Raji (cell line): ENCODE data around the gene UBA1.

Experiments
- POLR2A ChIP-seq: IDR thresholded peaks from 2 replicates; pipeline ENCODE4 v1.6.1; 2011; ENCODE audit warnings: low read depth, low read length, control low read depth; ENCODE audit not compliant: insufficient read depth

The UBA1 gene

GRCh38 chrX:47194194-47194787, 662 bp downstream of the UBA1 start:
- TF ChIP-seq POLR2A = no peak

DNA sequence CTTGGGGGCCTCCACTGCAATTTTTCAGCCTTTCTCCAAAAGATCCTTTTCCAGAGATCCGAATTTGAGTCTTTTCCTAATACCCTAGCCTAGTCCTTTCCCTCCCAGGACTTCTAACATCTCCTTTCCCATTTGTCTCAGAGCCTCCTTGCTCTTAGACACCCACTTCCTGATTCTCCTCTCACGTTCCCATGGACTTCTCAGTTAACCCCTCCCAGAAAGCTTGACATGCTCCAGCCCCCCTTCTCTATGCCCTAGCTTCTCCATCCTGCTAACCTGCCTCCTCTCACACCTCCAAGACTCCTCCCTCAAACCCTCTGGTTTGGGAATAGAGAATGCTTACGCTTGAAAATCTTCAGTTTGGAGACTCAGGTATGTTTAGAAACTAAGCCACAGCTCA, 2.5 kb downstream of the UBA1 start:
- no peak for TF ChIP-seq POLR2A

GRCh38 chrX:47197526-47197925, 3.9 kb downstream of the UBA1 start:
- no peak for TF ChIP-seq POLR2A

DNA sequence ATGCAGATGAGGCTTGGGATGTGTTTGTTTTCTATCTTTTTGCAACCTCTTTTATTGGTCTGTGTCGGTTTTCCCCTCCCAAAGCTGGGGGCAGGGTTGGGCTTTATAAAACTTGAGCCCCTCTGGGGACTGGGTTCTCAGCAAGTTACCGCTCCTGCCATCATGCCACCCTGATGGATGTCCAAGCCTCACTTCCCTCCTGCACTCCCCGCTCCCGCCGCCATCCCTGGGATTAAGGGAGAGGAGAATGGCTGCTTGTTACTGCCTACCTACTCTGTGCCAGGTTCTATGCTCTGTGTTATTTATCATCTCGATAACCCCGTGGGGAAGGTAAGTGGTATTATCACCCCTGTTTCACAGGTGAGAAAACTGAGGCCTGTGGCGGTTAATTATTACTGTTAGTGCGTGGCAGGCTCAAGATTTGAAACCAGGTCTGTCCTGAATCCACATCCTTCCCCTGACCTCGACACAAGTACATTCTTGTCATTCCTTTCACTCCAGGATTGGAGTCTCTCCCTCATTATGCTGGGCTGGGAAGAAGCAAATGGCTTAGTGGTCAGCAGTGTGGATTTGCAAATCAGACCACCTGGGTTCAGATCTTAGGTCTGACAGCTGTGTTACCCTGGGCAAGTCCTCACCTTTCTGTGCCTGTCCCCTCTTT, 4.5 kb downstream of the UBA1 start:
- no peak for TF ChIP-seq POLR2A

DNA sequence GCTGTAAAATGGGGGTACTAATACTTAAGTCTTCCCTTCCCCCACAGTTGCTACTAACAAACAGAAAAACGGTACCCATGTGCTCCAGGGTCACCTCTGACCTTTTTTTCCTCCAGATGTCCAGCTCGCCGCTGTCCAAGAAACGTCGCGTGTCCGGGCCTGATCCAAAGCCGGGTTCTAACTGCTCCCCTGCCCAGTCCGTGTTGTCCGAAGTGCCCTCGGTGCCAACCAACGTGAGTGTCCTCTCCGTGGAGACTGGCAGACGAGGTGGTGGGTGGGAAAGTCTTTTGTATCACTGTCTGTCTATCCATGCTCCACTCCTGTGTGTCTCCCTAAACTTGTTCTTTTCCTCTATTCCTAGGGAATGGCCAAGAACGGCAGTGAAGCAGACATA, 5.1 kb downstream of the UBA1 start:
- TF ChIP-seq POLR2A = no peak

GRCh38 chrX:47199286-47199685, 5.7 kb downstream of the UBA1 start:
- TF ChIP-seq POLR2A = no peak

- no peak for TF ChIP-seq POLR2A
Measured at GRCh38 chrX:47200385-47201150, 6.9 kb downstream of the UBA1 start.

GRCh38 chrX:47201345-47201944, 7.8 kb downstream of the UBA1 start:
- no peak for TF ChIP-seq POLR2A

GRCh38 chrX:47202316-47202715, 8.7 kb downstream of the UBA1 start:
- no peak for TF ChIP-seq POLR2A

- TF ChIP-seq POLR2A = no peak
Measured at GRCh38 chrX:47202877-47203276, 9.2 kb downstream of the UBA1 start.

DNA sequence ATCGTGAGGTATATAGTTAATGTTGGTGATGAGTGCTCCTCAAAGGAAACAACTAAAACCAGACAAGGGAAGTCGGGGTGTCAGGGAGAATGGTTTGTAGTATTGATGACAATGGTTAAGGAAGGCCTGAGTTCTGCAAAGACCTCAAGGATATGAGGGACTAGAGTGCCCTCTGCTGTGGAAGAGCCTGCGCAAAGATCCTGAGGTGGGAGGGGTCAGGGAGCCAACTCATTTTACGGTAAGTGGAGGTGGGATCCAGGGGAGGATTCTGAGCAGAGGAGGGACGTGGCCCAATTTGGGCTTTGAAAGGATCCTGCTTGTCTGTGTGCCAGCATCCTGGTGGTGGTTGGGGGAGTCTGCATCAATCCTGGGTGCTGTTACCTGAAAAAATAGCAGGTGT, 11.3 kb downstream of the UBA1 start:
- TF ChIP-seq POLR2A = no peak

DNA sequence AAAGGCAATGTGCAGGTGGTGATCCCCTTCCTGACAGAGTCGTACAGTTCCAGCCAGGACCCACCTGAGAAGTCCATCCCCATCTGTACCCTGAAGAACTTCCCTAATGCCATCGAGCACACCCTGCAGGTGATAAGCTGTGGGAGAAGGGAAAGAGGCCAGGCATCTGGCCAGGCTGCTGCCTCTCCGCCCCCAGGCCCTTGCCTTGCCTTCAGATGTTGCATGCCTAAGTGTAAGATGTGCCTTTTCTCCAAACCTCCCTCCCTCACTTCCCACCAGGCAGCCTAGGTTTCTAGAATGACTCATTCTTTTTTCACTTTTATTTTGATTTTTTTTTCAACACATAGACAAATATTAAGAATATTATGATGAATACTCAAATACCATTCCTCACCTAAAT, 12.7 kb downstream of the UBA1 start:
- TF ChIP-seq POLR2A = no peak

- TF ChIP-seq POLR2A = no peak
Measured at GRCh38 chrX:47208108-47208507, 14.5 kb downstream of the UBA1 start.

- no peak for TF ChIP-seq POLR2A
Measured at GRCh38 chrX:47209508-47210238, 16.0 kb downstream of the UBA1 start.

GRCh38 chrX:47210661-47211425, 17.2 kb downstream of the UBA1 start:
- TF ChIP-seq POLR2A = no peak
